ENCODE measurements around the gene TERT. TPM values are rescaled to one million over a fixed set of nuclear protein-coding genes. Genes with fewer than 3 reads are reported as not detected.
"Not testable (repeated sequence)": the region's sequence is repeated elsewhere in the genome, so short reads cannot be mapped to it uniquely, and the experiment has no call there.

TERT gene
- total RNA-seq, 4 donors from 2014 or later: not detected

DNA sequence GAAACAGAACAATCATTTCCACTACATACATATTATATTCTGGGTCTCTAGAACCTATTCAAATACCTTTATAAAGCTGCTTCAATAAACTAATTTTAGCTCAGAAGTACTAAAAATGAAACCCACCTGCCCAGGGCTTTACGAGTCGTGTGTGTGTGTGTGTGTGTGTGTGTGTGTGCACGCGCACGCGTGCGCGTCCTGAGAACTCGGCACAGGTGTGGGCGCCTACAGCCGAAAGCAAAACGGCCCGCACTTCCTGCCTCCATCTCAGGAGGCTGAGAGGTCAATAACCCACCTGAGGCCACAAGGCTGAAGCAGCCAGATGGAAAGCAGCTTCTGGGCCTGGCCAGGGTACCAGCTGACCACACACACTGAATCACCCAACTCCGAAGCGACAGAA, 47.0 kb upstream of the TERT start:
- Histone ChIP-seq H3K4me3 (no peak overlapping the region), H3K4me1 (peaks cover 0 to 36% (median 18%) of the 10 kb centered on the region in 3 donors), H3K9me3 (no peaks in the 10 kb centered on the region), H3K36me3 (peaks cover 0 to 67% of the 10 kb centered on the region in 2 donors), H3K27ac (no peak overlapping the region), H3K27me3 (no peaks in the 10 kb centered on the region)
- 72% methylated on average over 2 of the region's 15 CpGs; no CpG with 5 or more reads in 1 of the 2 donors for WGBS, 2 donors (ENCODE audit: low coverage in 1 of 2)
- no peak for ATAC-seq
- TF ChIP-seq POLR2AphosphoS5 (IDR thresholded peaks at IDR 0.05): no peak

DNA sequence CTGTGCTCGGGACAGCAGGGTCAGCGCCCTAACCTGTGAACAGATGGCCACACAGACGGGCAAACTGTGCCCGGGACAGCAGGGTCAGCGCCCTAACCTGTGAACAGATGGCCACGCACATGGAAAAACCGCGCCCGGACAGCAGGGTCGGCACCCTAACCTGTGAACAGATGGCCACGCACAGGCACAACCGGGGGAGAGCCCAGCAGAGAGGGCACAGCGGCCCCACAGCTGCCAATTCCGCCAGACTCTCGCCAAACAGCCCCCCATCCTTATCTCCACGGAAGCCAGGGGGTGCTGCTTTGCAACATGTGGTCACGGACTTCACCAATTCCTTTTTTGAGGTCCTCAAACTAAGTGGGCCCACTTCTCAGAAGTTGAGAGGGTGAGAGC, 44.9 kb upstream of the TERT start:
- H3K36me3 ChIP-seq: peaks cover 0 to 87% of the 10 kb centered on the region in 2 donors
- not testable (repeated sequence) for H3K4me3 ChIP-seq, ATAC-seq, H3K9me3 ChIP-seq, H3K27ac ChIP-seq, H3K27me3 ChIP-seq
- peaks cover 0 to 23% (median 9%) of the 10 kb centered on the region in 3 donors for H3K4me1 ChIP-seq
- WGBS, 2 donors (ENCODE audit: low coverage in 1 of 2): no CpG with 5 or more reads among the region's 17 CpGs

DNA sequence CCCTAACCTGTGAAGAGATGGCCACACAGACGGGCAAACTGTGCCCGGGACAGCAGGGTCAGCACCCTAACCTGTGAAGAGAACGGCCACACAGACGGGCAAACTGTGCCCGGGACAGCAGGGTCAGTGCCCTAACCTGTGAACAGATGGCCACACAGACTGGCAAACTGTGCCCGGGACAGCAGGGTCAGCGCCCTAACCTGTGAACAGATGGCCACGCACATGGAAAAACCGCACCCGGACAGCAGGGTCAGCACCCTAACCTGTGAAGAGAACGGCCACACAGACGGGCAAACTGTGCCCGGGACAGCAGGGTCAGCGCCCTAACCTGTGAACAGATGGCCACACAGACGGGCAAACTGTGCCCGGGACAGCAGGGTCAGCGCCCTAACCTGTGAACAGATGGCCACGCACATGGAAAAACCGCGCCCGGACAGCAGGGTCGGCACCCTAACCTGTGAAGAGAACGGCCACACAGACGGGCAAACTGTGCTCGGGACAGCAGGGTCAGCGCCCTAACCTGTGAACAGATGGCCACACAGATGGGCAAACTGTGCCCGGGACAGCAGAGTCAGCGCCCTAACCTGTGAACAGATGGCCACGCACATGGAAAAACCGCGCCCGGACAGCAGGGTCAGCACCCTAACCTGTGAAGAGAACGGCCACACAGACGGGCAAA, 44.4 kb upstream of the TERT start:
- Histone ChIP-seq H3K4me1 (peaks cover 0 to 21% (median 9%) of the 10 kb centered on the region in 3 donors), H3K36me3 (peaks cover 0 to 92% of the 10 kb centered on the region in 2 donors)
- not testable (repeated sequence) for H3K27me3 ChIP-seq, H3K9me3 ChIP-seq, ATAC-seq, H3K27ac ChIP-seq, H3K4me3 ChIP-seq
- 60% methylated on average over 1 of the region's 34 CpGs; no CpG with 5 or more reads in 1 of the 2 donors for WGBS, 2 donors (ENCODE audit: low coverage in 1 of 2)

DNA sequence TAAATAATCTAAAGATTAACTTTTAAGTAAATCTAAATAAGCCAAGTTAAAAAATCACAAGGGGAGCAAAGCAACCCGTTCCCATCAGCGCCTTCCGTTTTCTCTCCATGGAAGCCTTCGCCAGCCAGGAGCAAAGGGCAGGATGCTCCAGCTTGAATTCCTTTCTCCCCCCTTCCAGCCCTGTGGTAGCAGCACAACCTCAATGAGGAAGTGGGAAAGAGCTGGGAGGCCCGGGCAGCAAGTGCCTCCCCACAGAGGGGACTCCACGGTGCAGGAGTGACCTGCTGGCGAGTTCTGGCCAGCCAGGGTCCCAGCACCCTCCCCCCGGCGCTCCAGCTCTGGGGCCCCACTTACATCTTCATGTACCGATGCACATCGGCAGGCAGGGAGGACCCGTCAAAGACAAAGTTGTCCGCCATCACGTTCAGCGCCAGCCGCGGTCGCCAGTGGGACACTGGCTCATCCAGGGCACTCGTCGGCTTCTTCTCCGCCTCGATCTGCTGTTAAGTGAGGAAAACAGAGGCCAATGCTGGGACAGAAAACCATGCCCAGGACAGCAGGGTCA, 43.7 kb upstream of the TERT start:
- H3K27ac ChIP-seq: no peak overlapping the region
- H3K36me3 ChIP-seq: peaks cover 0 to 99% of the 10 kb centered on the region in 2 donors
- ATAC-seq: no peak
- WGBS, 2 donors (ENCODE audit: low coverage in 1 of 2): 91 to 95% methylated on average over 4 to 7 of the region's 22 CpGs
- TF ChIP-seq POLR2A (IDR thresholded peaks at IDR 0.05): no peak
- TF ChIP-seq EP300 (IDR thresholded peaks at IDR 0.05): no peak
- TF ChIP-seq POLR2AphosphoS5 (IDR thresholded peaks at IDR 0.05): no peak
- TF ChIP-seq, protein P1, sequence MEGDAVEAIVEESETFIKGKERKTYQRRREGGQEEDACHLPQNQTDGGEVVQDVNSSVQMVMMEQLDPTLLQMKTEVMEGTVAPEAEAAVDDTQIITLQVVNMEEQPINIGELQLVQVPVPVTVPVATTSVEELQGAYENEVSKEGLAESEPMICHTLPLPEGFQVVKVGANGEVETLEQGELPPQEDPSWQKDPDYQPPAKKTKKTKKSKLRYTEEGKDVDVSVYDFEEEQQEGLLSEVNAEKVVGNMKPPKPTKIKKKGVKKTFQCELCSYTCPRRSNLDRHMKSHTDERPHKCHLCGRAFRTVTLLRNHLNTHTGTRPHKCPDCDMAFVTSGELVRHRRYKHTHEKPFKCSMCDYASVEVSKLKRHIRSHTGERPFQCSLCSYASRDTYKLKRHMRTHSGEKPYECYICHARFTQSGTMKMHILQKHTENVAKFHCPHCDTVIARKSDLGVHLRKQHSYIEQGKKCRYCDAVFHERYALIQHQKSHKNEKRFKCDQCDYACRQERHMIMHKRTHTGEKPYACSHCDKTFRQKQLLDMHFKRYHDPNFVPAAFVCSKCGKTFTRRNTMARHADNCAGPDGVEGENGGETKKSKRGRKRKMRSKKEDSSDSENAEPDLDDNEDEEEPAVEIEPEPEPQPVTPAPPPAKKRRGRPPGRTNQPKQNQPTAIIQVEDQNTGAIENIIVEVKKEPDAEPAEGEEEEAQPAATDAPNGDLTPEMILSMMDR (IDR thresholded peaks at IDR 0.05): no peak
- no peaks in the 10 kb centered on the region for H3K9me3 ChIP-seq
- H3K4me3 ChIP-seq: no peak overlapping the region
- no peaks in the 10 kb centered on the region for H3K27me3 ChIP-seq
- H3K4me1 ChIP-seq: peaks cover 0 to 14% (median 2%) of the 10 kb centered on the region in 3 donors

DNA sequence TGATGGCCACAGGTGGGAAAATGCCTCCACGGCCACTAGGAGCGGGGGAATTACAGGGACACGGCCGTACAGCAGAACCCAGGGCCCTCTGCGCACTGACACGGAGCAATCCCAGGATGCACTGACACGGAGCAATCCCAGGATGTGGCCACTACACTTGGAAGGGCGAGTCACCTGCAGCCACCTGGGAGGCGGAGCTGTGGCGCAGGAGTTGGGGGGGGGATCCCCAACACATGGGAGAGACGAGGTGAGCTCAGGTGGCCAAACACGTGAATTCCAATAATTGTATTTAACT, 43.3 kb upstream of the TERT start:
- no peak for ATAC-seq
- Histone ChIP-seq H3K4me3 (no peak overlapping the region), H3K4me1 (peaks cover 0 to 10% (median 0%) of the 10 kb centered on the region in 3 donors), H3K27ac (no peak overlapping the region), H3K36me3 (peaks cover 0 to 100% of the 10 kb centered on the region in 2 donors), H3K27me3 (no peaks in the 10 kb centered on the region), H3K9me3 (no peaks in the 10 kb centered on the region)
- no peak for TF ChIP-seq POLR2A (IDR thresholded peaks at IDR 0.05)
- TF ChIP-seq EP300 (IDR thresholded peaks at IDR 0.05): no peak
- TF ChIP-seq POLR2AphosphoS5 (IDR thresholded peaks at IDR 0.05): no peak
- TF ChIP-seq, protein P1 (IDR thresholded peaks at IDR 0.05): no peak
- WGBS, 2 donors (ENCODE audit: low coverage in 1 of 2): 81 to 90% methylated on average over 2 to 4 of the region's 12 CpGs

DNA sequence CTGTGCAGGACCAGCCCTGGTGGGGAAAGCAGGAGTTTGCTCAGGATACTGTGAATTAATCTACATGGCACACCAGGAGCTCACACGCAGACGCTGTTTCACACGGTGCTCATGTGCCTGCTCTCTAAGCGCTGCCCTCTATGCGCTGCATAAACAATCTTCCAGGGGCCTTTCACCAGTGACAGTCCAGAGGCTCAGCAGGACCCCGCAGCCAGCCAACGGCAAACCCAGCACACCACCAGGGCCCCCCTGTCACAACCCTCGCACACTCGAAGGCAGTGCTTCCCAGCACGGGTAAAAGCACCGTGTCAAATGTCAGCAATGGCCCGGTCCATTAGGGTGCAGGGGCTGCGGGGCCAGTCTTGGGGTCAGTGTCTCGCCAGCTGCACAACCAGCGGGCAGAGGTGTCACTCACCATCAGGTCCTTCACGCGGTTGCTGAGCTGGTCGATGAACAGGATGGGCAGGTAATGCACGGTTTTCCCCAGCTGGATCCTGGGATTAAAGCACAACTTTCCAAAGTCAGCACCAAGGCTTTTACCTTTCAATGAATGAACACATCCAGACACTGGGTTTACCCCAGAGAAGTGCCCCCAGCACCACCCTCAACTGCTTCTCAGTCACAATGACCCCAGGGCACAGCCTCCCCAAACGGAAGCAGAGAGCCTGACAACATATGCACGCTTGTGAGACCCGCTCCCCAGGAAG, 42.8 kb upstream of the TERT start:
- no peak overlapping the region for H3K27ac ChIP-seq
- no peaks in the 10 kb centered on the region for H3K27me3 ChIP-seq
- WGBS, 2 donors (ENCODE audit: low coverage in 1 of 2): 100% methylated on average over 1 of the region's 22 CpGs; no CpG with 5 or more reads in 1 of the 2 donors
- H3K4me3 ChIP-seq: no peak overlapping the region
- no peak for ATAC-seq
- peaks cover 0 to 100% of the 10 kb centered on the region in 2 donors for H3K36me3 ChIP-seq
- peaks cover 0 to 5% (median 0%) of the 10 kb centered on the region in 3 donors for H3K4me1 ChIP-seq
- no peaks in the 10 kb centered on the region for H3K9me3 ChIP-seq
- TF ChIP-seq POLR2A (IDR thresholded peaks at IDR 0.05): no peak

Data from gastroesophageal sphincter (tissue), 4 donors.